GM06990 (cell line): ENCODE data around the gene REM1.

Source experiments
- DNase-seq: peaks from one replicate; pipeline ENCODE4 v3.0.0-alpha.2; 2011; ENCODE audit not compliant: insufficient read length; ENCODE audit errors: extremely low read depth
- H3K27me3 ChIP-seq: replicated peaks from 2 replicates; pipeline ENCODE4 v1.6.0; 2011; ENCODE audit warnings: low read length; ENCODE audit not compliant: control insufficient read depth, insufficient read depth
- H3K36me3 ChIP-seq: 2 replicates; pipeline ENCODE4 v1.5.1; 2011; ENCODE audit warnings: low read length; ENCODE audit not compliant: control insufficient read depth, insufficient read depth
- H3K4me3 ChIP-seq: replicated peaks from 2 replicates; pipeline ENCODE4 v1.5.1; 2011; ENCODE audit warnings: low read depth, mild to moderate bottlenecking, control low read depth, low read length
- CTCF ChIP-seq: IDR thresholded peaks from 2 replicates; pipeline ENCODE4 v1.5.1; 2011; ENCODE audit warnings: low read length, control low read depth, mild to moderate bottlenecking, inconsistent platforms; ENCODE audit not compliant: insufficient read depth, poor library complexity, severe bottlenecking

Gene REM1

DNA sequence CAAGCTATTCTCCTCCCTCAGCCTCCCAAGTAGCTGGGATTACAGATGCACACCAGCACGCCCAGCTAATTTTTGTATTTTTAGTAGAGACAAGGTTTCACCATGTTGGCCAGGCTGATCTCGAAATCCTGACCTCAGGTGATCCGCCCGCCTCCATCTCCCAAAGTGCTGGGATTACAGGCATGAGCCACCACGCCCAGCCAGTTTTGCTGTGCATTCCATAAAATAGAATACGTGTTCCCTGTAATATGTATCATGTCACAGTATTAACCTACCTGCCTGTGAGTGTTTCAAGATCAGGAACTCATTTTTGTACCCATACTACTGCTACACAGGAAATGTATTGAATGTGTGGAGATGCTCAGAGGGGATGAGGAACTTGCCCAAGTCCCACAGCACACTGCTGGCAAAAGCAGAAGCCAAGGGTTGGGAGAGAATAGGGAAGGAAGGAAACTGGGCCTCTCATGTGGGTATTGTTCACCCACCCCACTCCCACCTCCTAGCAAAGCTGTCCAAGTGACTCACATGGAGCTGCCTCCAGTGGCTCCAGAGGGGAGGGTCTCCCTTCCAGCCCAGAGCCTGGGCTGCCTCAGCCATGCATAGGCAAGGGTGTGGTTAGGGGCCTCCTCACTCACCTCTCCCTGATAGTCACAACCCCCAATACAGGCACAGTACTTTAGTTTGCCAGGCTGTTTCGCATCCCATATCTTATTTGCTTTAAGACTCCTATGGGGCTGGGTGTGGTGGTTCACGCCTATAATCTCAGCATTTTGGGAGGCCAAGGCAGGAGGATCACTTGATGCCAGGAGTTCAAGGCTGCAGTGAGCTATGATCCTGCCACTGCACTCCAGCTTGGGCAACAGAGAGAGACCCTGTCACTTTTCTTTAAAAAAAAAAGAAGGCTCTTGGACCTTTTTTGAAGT lies 48.5 kb downstream of the REM1 start:
- TF ChIP-seq CTCF, result no peak
- DNase-seq, result no peak
- Histone ChIP-seq H3K4me3 (no peak overlapping the region), H3K27me3 (no peaks in the 10 kb centered on the region), H3K36me3 (peaks cover 16% of the 10 kb centered on the region)

GRCh38 chr20:31527266-31527665 lies 52.2 kb downstream of the REM1 start:
- TF ChIP-seq CTCF, result no peak
- DNase-seq, result no peak
- H3K4me3 ChIP-seq, result no peak overlapping the region
- no peaks in the 10 kb centered on the region for H3K27me3 ChIP-seq
- H3K36me3 ChIP-seq, result peaks cover 17% of the 10 kb centered on the region
